Hepatocyte (in vitro differentiated cells): ENCODE results near the gene ZP1.

Experiments used
- EZH2 ChIP-seq: fragments of 200-600 bp; sonication (generic); IDR thresholded peaks from 2 replicates; pipeline ENCODE4 v1.6.1; 2016; ENCODE audit warnings: antibody characterized with exemption, mild to moderate bottlenecking, borderline replicate concordance
- TF ChIP-seq, protein P1 (sequence below): fragments of 200-600 bp; sonication (generic); IDR thresholded peaks from 2 replicates; pipeline ENCODE4 v1.5.1; 2016; ENCODE audit warnings: antibody characterized with exemption, mild to moderate bottlenecking; ENCODE audit not compliant: poor library complexity

DNA sequence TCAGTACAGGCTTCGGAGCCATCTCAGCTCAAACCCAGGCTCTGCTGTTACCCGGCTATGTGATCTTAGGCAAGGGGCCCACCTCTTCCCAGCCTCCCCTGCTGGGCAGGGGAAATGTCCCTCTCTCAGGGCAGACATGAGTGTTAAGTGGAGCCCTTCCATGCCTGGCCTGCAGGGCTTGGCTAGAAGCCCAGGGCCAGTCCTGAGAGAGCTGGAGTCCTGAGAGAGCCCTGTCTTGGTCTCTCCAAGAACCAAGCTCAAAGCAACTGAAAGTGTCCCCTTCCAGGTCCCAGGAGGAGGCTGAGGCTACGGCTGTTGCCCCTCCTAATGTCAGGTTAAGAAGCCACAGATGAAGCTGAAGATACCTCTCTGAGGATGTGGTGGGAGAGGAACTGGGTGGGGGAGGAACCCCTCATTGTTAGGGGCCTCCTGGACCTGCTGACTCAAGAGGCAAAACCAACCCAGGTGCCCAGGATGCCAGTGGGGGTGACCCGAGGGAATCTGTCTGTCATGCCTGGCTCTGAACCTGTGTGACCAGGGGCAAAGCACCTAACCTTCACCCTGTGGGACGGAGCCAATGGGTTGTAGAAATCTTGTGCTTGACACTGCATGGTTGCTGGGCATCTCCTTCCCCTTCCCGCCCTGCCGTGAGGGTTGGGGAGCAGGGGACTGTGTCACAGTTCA is 4.2 kb downstream of the ZP1 start:
- TF ChIP-seq, protein P1, sequence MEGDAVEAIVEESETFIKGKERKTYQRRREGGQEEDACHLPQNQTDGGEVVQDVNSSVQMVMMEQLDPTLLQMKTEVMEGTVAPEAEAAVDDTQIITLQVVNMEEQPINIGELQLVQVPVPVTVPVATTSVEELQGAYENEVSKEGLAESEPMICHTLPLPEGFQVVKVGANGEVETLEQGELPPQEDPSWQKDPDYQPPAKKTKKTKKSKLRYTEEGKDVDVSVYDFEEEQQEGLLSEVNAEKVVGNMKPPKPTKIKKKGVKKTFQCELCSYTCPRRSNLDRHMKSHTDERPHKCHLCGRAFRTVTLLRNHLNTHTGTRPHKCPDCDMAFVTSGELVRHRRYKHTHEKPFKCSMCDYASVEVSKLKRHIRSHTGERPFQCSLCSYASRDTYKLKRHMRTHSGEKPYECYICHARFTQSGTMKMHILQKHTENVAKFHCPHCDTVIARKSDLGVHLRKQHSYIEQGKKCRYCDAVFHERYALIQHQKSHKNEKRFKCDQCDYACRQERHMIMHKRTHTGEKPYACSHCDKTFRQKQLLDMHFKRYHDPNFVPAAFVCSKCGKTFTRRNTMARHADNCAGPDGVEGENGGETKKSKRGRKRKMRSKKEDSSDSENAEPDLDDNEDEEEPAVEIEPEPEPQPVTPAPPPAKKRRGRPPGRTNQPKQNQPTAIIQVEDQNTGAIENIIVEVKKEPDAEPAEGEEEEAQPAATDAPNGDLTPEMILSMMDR: no peak
- no peak for TF ChIP-seq EZH2
